D721Med (cell line): Measurements from ENCODE around the gene HOXB8.

Experiments used
- DNase-seq: peaks from one replicate; pipeline ENCODE4 v3.0.0; 2011; ENCODE audit warnings: low spot score; ENCODE audit not compliant: insufficient read length
- FAIRE-seq: peaks from 2 replicates; lab custom pipeline; 2011; peaks lifted over from hg19 to GRCh38; lab: Jason Lieb, UNC
- CTCF ChIP-seq: IDR thresholded peaks from 2 replicates; pipeline ENCODE4 v1.5.1; 2012; ENCODE audit warnings: mild to moderate bottlenecking, control low read depth; ENCODE audit not compliant: insufficient read depth; ENCODE audit errors: missing control alignments

HOXB8 gene

GRCh38 chr17:48613862-48614694 is 1.0 kb downstream of the HOXB8 start:
- no peak for DNase-seq
- no peak for FAIRE-seq
- no peak for TF ChIP-seq CTCF

- no peak for TF ChIP-seq CTCF
- FAIRE-seq (no peak), DNase-seq (no peak)
Measured at GRCh38 chr17:48612854-48613691, 2.0 kb downstream of the HOXB8 start.

- TF ChIP-seq CTCF: no peak
- FAIRE-seq: no peak
- DNase-seq: no peak
Measured at GRCh38 chr17:48612456-48612853, 2.6 kb downstream of the HOXB8 start.

- no peak for FAIRE-seq
- no peak for TF ChIP-seq CTCF
- DNase-seq: no peak
Measured at GRCh38 chr17:48611681-48612455, 3.2 kb downstream of the HOXB8 start.

- DNase-seq (no peak), FAIRE-seq (no peak)
- no peak for TF ChIP-seq CTCF
Measured at GRCh38 chr17:48611213-48611612, 3.9 kb downstream of the HOXB8 start.

- TF ChIP-seq CTCF: no peak
- FAIRE-seq (no peak), DNase-seq (no peak)
Measured at GRCh38 chr17:48610282-48611211, 4.5 kb downstream of the HOXB8 start, which contains the start of gene HOXB7. TSS of gene HOXB7 (minus strand) at chr17:48611017. CDS start at chr17:48610918, 99 bp downstream.
